Omental fat pad (tissue), 4 donors: ENCODE data around the gene YEATS2. TPM values are rescaled to one million over a fixed set of nuclear protein-coding genes. Genes with fewer than 3 reads are reported as not detected.
"Not testable (repeated sequence)": the region's sequence is repeated elsewhere in the genome, so short reads cannot be mapped to it uniquely, and the experiment has no call there.

Experiments used
- ATAC-seq: fragments of 150-250 bp; one replicate; pipeline ENCODE4 v1.9.1; 2016; ENCODE audit warnings: mild to moderate bottlenecking, moderate library complexity; ENCODE audit not compliant: low FRiP score
- DNase-seq: peaks from one replicate; pipeline ENCODE4 v3.0.0-alpha.2; 2019; ENCODE audit warnings: low spot score
- total RNA-seq, 4 donors: library from RNA; depleted of rRNA; stranded (reverse); fragments of >200 nt; gene quantifications; one replicate each; pipeline ENCODE4 v1.1.0, GENCODE V29; 2016
- TF ChIP-seq, protein P1 (sequence below), 3 donors: fragments of 450-650 bp; IDR thresholded peaks; one replicate each; pipeline ENCODE4 v1.5.1; 2016 to 2017; ENCODE audit warnings: antibody characterized with exemption in 3 of 3, mild to moderate bottlenecking in 3 of 3, moderate library complexity in 2 of 3

The YEATS2 gene
- total RNA-seq, 4 donors from 2014 or later, result 17.7 to 36.1 (median 23.7) TPM

DNA sequence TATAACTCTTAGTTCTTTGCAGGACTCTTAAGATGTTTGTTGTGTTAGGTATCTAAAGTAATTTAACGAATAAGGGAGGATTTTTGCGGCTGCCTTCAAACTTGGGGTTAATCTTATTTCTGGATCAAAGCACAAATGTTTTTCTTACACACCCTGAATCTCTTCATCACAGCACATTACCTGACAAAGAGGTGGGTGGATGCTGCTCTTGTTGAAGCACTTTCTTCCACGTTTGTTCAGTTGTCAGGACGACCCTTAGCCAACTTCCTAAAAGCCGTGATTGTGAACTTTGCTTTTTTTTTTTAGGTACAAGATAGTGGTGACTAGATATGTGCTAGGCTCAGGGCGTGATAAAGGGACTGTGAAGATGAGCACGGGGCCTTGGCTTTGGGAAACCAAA, 36.0 kb downstream of the YEATS2 start:
- DNase-seq (no peak), ATAC-seq (no peak)
- TF ChIP-seq, protein P1, sequence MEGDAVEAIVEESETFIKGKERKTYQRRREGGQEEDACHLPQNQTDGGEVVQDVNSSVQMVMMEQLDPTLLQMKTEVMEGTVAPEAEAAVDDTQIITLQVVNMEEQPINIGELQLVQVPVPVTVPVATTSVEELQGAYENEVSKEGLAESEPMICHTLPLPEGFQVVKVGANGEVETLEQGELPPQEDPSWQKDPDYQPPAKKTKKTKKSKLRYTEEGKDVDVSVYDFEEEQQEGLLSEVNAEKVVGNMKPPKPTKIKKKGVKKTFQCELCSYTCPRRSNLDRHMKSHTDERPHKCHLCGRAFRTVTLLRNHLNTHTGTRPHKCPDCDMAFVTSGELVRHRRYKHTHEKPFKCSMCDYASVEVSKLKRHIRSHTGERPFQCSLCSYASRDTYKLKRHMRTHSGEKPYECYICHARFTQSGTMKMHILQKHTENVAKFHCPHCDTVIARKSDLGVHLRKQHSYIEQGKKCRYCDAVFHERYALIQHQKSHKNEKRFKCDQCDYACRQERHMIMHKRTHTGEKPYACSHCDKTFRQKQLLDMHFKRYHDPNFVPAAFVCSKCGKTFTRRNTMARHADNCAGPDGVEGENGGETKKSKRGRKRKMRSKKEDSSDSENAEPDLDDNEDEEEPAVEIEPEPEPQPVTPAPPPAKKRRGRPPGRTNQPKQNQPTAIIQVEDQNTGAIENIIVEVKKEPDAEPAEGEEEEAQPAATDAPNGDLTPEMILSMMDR (IDR thresholded peaks at IDR 0.05), result no peak

- TF ChIP-seq, protein P1 (IDR thresholded peaks at IDR 0.05), result no peak
- ATAC-seq, result no peak
Measured at GRCh38 chr3:183734750-183735494, 37.3 kb downstream of the YEATS2 start.

DNA sequence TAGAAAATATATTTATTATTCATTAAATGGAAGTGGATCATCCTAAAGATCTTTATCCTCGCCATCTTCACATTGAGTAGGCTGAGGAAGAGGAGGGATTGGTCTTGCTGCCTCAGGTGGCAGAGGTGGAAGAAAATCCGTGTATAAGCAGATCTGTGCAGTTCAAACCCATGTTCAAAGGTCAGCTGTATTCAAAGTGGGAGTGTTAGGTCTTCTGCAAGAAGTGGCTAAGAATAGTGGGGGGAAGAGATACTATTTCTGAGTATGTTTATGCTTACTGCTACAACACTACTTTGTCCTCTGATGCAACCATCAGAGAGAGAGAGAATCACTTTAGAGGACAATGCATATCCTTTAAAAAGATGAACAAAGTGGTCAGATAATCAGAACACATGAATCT, 39.5 kb downstream of the YEATS2 start:
- no peak for DNase-seq
- ATAC-seq, result no peak
- TF ChIP-seq, protein P1 (IDR thresholded peaks at IDR 0.05), result no peak

More at GRCh38 chr3:183734750-183735494, 37.3 kb downstream of the YEATS2 start:
- DNase-seq, result no peak

- DNase-seq, ATAC-seq: not testable (repeated sequence)
Measured at GRCh38 chr3:183740154-183740553, 42.6 kb downstream of the YEATS2 start.

DNA sequence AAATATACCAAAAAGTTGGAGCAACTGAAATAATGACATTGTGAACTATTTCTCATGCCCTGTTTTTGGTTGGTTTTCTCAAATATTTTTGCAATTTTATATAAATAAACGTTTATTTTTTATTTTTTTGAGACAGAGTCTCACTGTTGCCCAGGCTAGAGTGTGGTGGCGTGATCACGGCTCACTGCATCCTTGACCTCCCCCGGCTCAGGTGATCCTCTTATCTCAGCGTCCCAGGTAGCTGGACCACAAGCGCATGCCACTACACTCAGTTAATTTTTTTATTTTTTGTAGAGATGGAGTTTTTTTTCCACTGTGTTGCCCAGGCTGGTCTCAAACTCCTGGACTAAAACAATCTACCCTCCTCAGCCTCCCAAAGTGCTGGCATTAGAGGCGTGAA, 45.6 kb downstream of the YEATS2 start:
- TF ChIP-seq, protein P1 (IDR thresholded peaks at IDR 0.05), result no peak
- ATAC-seq (no peak), DNase-seq (no peak)

DNA sequence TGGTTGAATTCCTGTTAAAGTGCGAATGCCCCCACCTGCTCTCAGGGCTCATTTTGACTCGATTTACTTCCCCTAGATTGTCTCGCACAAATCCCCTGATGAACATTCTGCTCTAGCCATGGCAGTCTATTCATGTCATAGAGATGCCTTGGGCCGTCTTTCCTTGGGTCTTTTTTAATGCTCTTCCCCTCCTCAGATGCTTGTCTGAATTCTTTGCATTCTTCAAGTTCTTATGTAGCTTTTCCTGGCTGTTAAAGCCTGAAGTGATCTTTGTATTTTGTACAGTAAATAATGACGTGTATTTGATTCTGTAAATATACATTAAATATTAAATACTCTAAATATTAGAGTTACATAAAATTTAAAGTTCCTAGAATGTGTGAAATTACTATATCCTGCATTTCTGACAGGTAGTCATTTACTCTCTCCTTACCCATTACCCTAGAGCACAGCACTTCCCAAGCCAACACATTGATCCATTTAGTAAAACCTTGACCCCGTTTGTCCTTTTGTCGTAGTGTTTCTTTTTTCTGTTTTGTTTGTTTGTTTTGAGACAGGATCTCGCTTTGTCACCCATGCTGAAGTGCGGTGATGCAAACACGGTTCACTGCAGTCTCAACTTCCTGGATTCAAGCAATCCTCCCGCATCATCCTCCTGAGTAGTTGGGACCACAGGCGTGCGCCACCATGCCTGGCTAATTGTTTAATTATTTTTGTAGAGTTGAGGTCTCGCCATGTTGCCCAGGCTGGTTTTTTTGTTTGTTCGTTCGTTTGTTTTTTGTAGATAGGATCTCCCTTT, 47.9 kb downstream of the YEATS2 start:
- no peak for ATAC-seq
- no peak for DNase-seq
- TF ChIP-seq, protein P1 (IDR thresholded peaks at IDR 0.05), result no peak

DNA sequence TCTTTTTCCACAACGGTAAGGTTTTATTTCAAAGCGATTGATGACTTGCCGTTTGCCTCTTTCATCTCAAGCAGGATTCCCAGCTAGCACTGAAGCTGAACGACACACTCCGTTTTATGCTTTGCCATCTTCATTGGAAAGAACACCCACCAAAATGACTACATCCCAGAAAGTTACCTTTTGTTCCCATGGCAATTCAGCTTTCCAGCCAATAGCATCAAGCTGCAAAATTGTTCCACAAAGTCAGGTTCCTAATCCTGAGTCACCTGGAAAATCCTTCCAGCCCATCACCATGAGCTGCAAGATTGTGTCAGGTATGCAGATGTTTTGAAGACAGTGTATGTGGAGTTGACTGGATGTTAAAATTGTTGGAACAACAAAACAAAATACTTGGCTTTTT, 56.5 kb downstream of the YEATS2 start:
- TF ChIP-seq, protein P1 (IDR thresholded peaks at IDR 0.05), result no peak
- DNase-seq (no peak), ATAC-seq (no peak)
